IMR-90 (cell line): Measurements from ENCODE around the gene DTHD1. TPM values are rescaled to one million over a fixed set of nuclear protein-coding genes. Genes with fewer than 3 reads are reported as not detected.

Experiments
- ATAC-seq: fragments of 200-7000 bp; cut with Tn5 transposase; 2 replicates; pipeline ENCODE4 v1.9.1; 2020; ENCODE audit warnings: low read depth, mild to moderate bottlenecking, moderate library complexity
- BruUV-seq: library from RNA; stranded (reverse); fragments of 400-500 nt; replicated peaks from 2 replicates; lab custom pipeline; 2021; lab: Mats Ljungman, UMichigan
- CTCF ChIA-PET: fragments of 300-600 bp; formaldehyde crosslinking; extraction: SDS; loops from one replicate; lab custom pipeline; 2021; ENCODE audit warnings: antibody characterized with exemption; lab: Yijun Ruan, JAX
- POLR2A ChIA-PET: fragments of 300-600 bp; sonication (Branson Sonifier 250); formaldehyde crosslinking; loops from one replicate; lab custom pipeline; 2022; ENCODE audit warnings: antibody characterized with exemption; ENCODE audit not compliant: unreplicated experiment; lab: Charles Lee
- DNase-seq: peaks from one replicate; pipeline ENCODE4 v3.0.0; 2013
- H2AFZ ChIP-seq: replicated peaks from 2 replicates; pipeline ENCODE3; 2013; ENCODE audit warnings: low read length, mild to moderate bottlenecking; ENCODE audit not compliant: poor library complexity
- H2AK5ac ChIP-seq: 2 replicates; pipeline ENCODE4 v1.6.1; 2013; ENCODE audit warnings: low read depth, low read length, inconsistent platforms
- H2AK9ac ChIP-seq: replicated peaks from 2 replicates; pipeline ENCODE3; 2013; ENCODE audit warnings: mild to moderate bottlenecking, low read depth, low read length, moderate library complexity; ENCODE audit not compliant: poor library complexity
- H2BK120ac ChIP-seq: 2 replicates; pipeline ENCODE4 v1.6.1; 2013; ENCODE audit warnings: low read depth, low read length, inconsistent platforms
- H2BK15ac ChIP-seq: 3 replicates; pipeline ENCODE4 v1.6.1; 2013; ENCODE audit warnings: low read depth, low read length, inconsistent platforms
- H2BK20ac ChIP-seq: 2 replicates; pipeline ENCODE4 v1.6.1; 2013; ENCODE audit warnings: low read depth, mild to moderate bottlenecking, inconsistent platforms, low read length, moderate library complexity
- H2BK5ac ChIP-seq: 2 replicates; pipeline ENCODE4 v1.6.1; 2013; ENCODE audit warnings: mild to moderate bottlenecking, low read depth, low read length, inconsistent platforms; ENCODE audit not compliant: poor library complexity, severe bottlenecking
- H3K14ac ChIP-seq: replicated peaks from 2 replicates; pipeline ENCODE4 v1.6.1; 2013; ENCODE audit warnings: low read depth, low read length, inconsistent platforms
- H3K18ac ChIP-seq: 2 replicates; pipeline ENCODE4 v1.6.1; 2013; ENCODE audit warnings: low read depth, low read length, control low read depth
- H3K23ac ChIP-seq: 2 replicates; pipeline ENCODE4 v1.6.1; 2013; ENCODE audit warnings: low read depth, low read length, inconsistent platforms
- H3K27ac ChIP-seq: 2 replicates; pipeline ENCODE4 v1.5.1; 2013; ENCODE audit warnings: mild to moderate bottlenecking, control low read depth, low read length; ENCODE audit not compliant: insufficient read depth
- H3K27me3 ChIP-seq: 2 replicates; pipeline ENCODE4 v1.6.1; 2013; ENCODE audit warnings: low read length; ENCODE audit not compliant: control insufficient read depth, insufficient read depth
- H3K36me3 ChIP-seq: 2 replicates; pipeline ENCODE4 v1.6.1; 2013; ENCODE audit warnings: low read length, mixed read lengths; ENCODE audit not compliant: control insufficient read depth, insufficient read depth
- H3K4ac ChIP-seq: 2 replicates; pipeline ENCODE4 v1.6.1; 2013; ENCODE audit warnings: low read depth, low read length, inconsistent platforms
- H3K4me1 ChIP-seq: 2 replicates; pipeline ENCODE4 v1.6.1; 2013; ENCODE audit warnings: low read length, mixed read lengths; ENCODE audit not compliant: control insufficient read depth, insufficient read depth
- H3K4me2 ChIP-seq: 2 replicates; pipeline ENCODE4 v1.6.1; 2013; ENCODE audit warnings: low read depth, mild to moderate bottlenecking, control low read depth, low read length, moderate library complexity
- H3K4me3 ChIP-seq: 2 replicates; pipeline ENCODE4 v1.5.1; 2013; ENCODE audit warnings: low read depth, mild to moderate bottlenecking, control low read depth, low read length, moderate library complexity; ENCODE audit not compliant: insufficient read depth
- H3K56ac ChIP-seq: 2 replicates; pipeline ENCODE4 v1.6.1; 2013; ENCODE audit warnings: low read length, inconsistent platforms; ENCODE audit not compliant: insufficient read depth; ENCODE audit errors: extremely low read depth
- H3K79me1 ChIP-seq, 2 experiments: 2 replicates each; pipeline ENCODE4 v1.6.1; 2013; ENCODE audit warnings: low read length in 2 of 2, inconsistent platforms in 1 of 2, low read depth in 1 of 2
- H3K9ac ChIP-seq: 2 replicates; pipeline ENCODE4 v1.6.1; 2013; ENCODE audit warnings: low read depth, low read length, control low read depth
- H3K9me1 ChIP-seq: 2 replicates; pipeline ENCODE4 v1.6.1; 2013; ENCODE audit warnings: low read length, inconsistent platforms; ENCODE audit not compliant: insufficient read depth
- H3K9me3 ChIP-seq: 2 replicates; pipeline ENCODE4 v1.6.1; 2013; ENCODE audit warnings: low read length; ENCODE audit not compliant: control insufficient read depth, insufficient read depth
- H4K20me1 ChIP-seq: 2 replicates; pipeline ENCODE4 v1.6.1; 2013; ENCODE audit warnings: low read length, inconsistent platforms; ENCODE audit not compliant: insufficient read depth
- H4K5ac ChIP-seq: 2 replicates; pipeline ENCODE4 v1.6.1; 2013; ENCODE audit warnings: mild to moderate bottlenecking, low read depth, low read length, control low read depth
- H4K8ac ChIP-seq, 2 experiments: 2 replicates each; pipeline ENCODE4 v1.6.1; 2013; ENCODE audit warnings: low read depth in 2 of 2, low read length in 2 of 2, control low read depth in 1 of 2, inconsistent platforms in 1 of 2
- H4K91ac ChIP-seq: 2 replicates; pipeline ENCODE4 v1.6.1; 2013; ENCODE audit warnings: low read depth, low read length, inconsistent platforms; ENCODE audit not compliant: insufficient read depth
- BHLHE40 ChIP-seq: fragments of 150-350 bp; IDR thresholded peaks from 2 replicates; pipeline ENCODE4 v1.6.1; 2016; ENCODE audit warnings: mild to moderate bottlenecking, low read depth, low read length
- CEBPB ChIP-seq: IDR thresholded peaks from 2 replicates; pipeline ENCODE4 v1.6.1; 2012; ENCODE audit warnings: low read depth, low read length, improper control_type of control experiment
- CHD1 ChIP-seq: IDR thresholded peaks from 2 replicates; pipeline ENCODE4 v1.6.1; 2012; ENCODE audit warnings: low read depth, low read length, improper control_type of control experiment
- FOS ChIP-seq: fragments of 150-350 bp; IDR thresholded peaks from 2 replicates; pipeline ENCODE4 v1.6.1; 2016; ENCODE audit warnings: low read depth, low read length
- MAFK ChIP-seq: IDR thresholded peaks from 2 replicates; pipeline ENCODE4 v1.6.1; 2012; ENCODE audit warnings: low read depth, low read length, improper control_type of control experiment
- MAZ ChIP-seq: IDR thresholded peaks from 2 replicates; pipeline ENCODE4 v1.6.1; 2012; ENCODE audit warnings: low read depth, mild to moderate bottlenecking, low read length, improper control_type of control experiment, moderate library complexity, borderline replicate concordance
- MXI1 ChIP-seq: IDR thresholded peaks from 2 replicates; pipeline ENCODE4 v1.6.1; 2012; ENCODE audit warnings: low read depth, mild to moderate bottlenecking, low read length, moderate library complexity, borderline replicate concordance
- NFE2L2 ChIP-seq: fragments of 150-350 bp; IDR thresholded peaks from 2 replicates; pipeline ENCODE4 v1.6.1; 2016; ENCODE audit warnings: low read depth, mild to moderate bottlenecking, low read length
- POLR2A ChIP-seq: IDR thresholded peaks from 2 replicates; pipeline ENCODE4 v1.6.1; 2012; ENCODE audit warnings: mild to moderate bottlenecking, low read depth, low read length
- RAD21 ChIP-seq: IDR thresholded peaks from 2 replicates; pipeline ENCODE4 v1.6.1; 2012; ENCODE audit warnings: low read length, improper control_type of control experiment
- RCOR1 ChIP-seq: IDR thresholded peaks from 2 replicates; pipeline ENCODE4 v1.6.1; 2012; ENCODE audit warnings: mild to moderate bottlenecking, low read length, improper control_type of control experiment; ENCODE audit not compliant: insufficient replicate concordance
- RFX5 ChIP-seq: IDR thresholded peaks from 2 replicates; pipeline ENCODE4 v1.8.0; 2012; ENCODE audit warnings: low read depth, mild to moderate bottlenecking, low read length, moderate library complexity
- SMC3 ChIP-seq: fragments of 150-350 bp; IDR thresholded peaks from 2 replicates; pipeline ENCODE4 v1.6.1; 2016; ENCODE audit warnings: low read depth, mild to moderate bottlenecking, antibody characterized with exemption, low read length, moderate library complexity
- USF2 ChIP-seq: fragments of 150-350 bp; IDR thresholded peaks from 2 replicates; pipeline ENCODE4 v1.6.1; 2017; ENCODE audit warnings: mild to moderate bottlenecking, antibody characterized with exemption, low read length, low read depth
- WGBS, 2 experiments: methylation state at CpG; one replicate each; pipeline versions ENCODE4 v1.1.5 to v1.1.7; 2013; ENCODE audit warnings: missing lambda C conversion rate in 2 of 2; ENCODE audit not compliant: insufficient read length in 1 of 2; ENCODE audit errors: extremely low coverage in 2 of 2; 5-methylcytosine and 5-hydroxymethylcytosine counted together
- dilution Hi-C: fragments of 300-500 bp; cut with HindIII; formaldehyde crosslinking; loops from one replicate; pipeline ENCODE4 v1.14.3; 2018; ENCODE audit warnings: low sequenced_read_pairs; ENCODE audit not compliant: unreplicated experiment
- in situ Hi-C: fragments of 300-500 bp; cut with MboI; formaldehyde crosslinking; loops from 3 replicates; pipeline ENCODE4 v1.14.3; 2019; ENCODE audit warnings: low sequenced_read_pairs, inconsistent platforms, mixed read lengths
- intact Hi-C: fragments of 100-400 bp; cut with micrococcal nuclease; formaldehyde crosslinking; loops from 2 replicates; pipeline ENCODE4 v1.10.0; 2022
- polyA plus RNA-seq, 3 experiments: library from polyadenylated mRNA; depleted of rRNA; stranded (reverse); fragments of >200 nt; gene quantifications; 2 replicates each; pipeline ENCODE4 v1.2.3, GENCODE V29; 2012; ENCODE audit warnings: low replicate concordance in 1 of 3
- total RNA-seq: library from RNA; depleted of rRNA; stranded (reverse); fragments of >200 nt; gene quantifications from 2 replicates; pipeline ENCODE4 v1.2.3, GENCODE V29; 2012
- TF ChIP-seq, protein P1 (sequence below): conservative IDR thresholded peaks from 2 replicates; pipeline ENCODE4 v1.5.1; 2012; ENCODE audit warnings: mild to moderate bottlenecking, low read depth, low read length, improper control_type of control experiment
- TF ChIP-seq, protein P2 (sequence below): fragments of 150-350 bp; IDR thresholded peaks from 2 replicates; pipeline ENCODE4 v1.6.1; 2016; ENCODE audit warnings: low read depth, mild to moderate bottlenecking, low read length, moderate library complexity, borderline replicate concordance

DTHD1 gene
- total and polyA plus RNA-seq, 2 of the 4 experiments (the other 2 are of a cell fraction): not detected

DNA sequence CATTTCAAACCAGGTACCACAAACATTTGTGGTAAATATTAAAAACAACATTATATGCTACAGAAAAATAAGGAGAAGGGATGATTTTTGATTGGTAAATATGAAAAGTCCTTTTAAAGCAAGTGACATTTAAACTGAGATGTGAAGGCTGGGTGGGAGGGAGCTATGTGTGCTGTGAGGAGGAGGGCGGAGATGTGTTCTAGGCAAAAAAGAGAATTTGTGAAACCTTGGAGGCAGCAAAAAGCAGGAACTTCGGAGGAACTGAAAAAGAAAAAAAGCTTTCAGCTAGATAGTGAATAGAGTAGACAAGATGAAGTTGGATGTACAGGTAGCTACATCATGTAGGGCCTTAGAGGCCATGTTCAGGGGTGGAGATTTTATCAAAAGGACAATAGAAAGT is 27.0 kb upstream of the DTHD1 start:
- CTCF ChIA-PET: interaction anchor here (0.5 to 0.6 kb wide), 2 partner anchors 47 to 74 kb away, joined by 3 to 4 read pairs; no protein-coding TSS in a partner anchor

More for the DNA sequence above, 27.0 kb upstream of the DTHD1 start:
- H3K27me3 ChIP-seq: no peaks in the 10 kb centered on the region
- no peak overlapping the region for H3K4me3 ChIP-seq
- H3K56ac ChIP-seq: no peak overlapping the region
- no peak overlapping the region for H4K91ac ChIP-seq
- H2AK9ac ChIP-seq: no peak overlapping the region
- H3K4me1 ChIP-seq: no peaks in the 10 kb centered on the region
- H2AFZ ChIP-seq: no peak overlapping the region
- TF ChIP-seq BHLHE40 (no peak), MAFK (no peak), CEBPB (no peak), RAD21 (no peak), RCOR1 (no peak), USF2 (no peak), RFX5 (no peak), POLR2A (no peak), SMC3 (no peak), MAZ (no peak), CHD1 (no peak), MXI1 (no peak), NFE2L2 (no peak), FOS (no peak)
- TF ChIP-seq, protein P1, sequence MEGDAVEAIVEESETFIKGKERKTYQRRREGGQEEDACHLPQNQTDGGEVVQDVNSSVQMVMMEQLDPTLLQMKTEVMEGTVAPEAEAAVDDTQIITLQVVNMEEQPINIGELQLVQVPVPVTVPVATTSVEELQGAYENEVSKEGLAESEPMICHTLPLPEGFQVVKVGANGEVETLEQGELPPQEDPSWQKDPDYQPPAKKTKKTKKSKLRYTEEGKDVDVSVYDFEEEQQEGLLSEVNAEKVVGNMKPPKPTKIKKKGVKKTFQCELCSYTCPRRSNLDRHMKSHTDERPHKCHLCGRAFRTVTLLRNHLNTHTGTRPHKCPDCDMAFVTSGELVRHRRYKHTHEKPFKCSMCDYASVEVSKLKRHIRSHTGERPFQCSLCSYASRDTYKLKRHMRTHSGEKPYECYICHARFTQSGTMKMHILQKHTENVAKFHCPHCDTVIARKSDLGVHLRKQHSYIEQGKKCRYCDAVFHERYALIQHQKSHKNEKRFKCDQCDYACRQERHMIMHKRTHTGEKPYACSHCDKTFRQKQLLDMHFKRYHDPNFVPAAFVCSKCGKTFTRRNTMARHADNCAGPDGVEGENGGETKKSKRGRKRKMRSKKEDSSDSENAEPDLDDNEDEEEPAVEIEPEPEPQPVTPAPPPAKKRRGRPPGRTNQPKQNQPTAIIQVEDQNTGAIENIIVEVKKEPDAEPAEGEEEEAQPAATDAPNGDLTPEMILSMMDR: no peak
- TF ChIP-seq, protein P2, sequence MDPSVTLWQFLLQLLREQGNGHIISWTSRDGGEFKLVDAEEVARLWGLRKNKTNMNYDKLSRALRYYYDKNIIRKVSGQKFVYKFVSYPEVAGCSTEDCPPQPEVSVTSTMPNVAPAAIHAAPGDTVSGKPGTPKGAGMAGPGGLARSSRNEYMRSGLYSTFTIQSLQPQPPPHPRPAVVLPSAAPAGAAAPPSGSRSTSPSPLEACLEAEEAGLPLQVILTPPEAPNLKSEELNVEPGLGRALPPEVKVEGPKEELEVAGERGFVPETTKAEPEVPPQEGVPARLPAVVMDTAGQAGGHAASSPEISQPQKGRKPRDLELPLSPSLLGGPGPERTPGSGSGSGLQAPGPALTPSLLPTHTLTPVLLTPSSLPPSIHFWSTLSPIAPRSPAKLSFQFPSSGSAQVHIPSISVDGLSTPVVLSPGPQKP: no peak
- WGBS, 2 experiments: 100% methylated on average over 1 of the region's 2 CpGs; no CpG with 5 or more reads in 1 of the 2 experiments
- in situ Hi-C loops (no loop called here), intact Hi-C loops (no loop called here), dilution Hi-C loops (no loop called here)
- H3K4ac ChIP-seq: no peak overlapping the region
- H3K9me3 ChIP-seq: no peaks in the 10 kb centered on the region
- H3K18ac ChIP-seq: no peak overlapping the region
- no peak overlapping the region for H2BK20ac ChIP-seq
- ATAC-seq (no peak), DNase-seq (no peak)
- no peaks in the 10 kb centered on the region for H3K9me1 ChIP-seq
- no peaks in the 10 kb centered on the region for H3K36me3 ChIP-seq
- no peak overlapping the region for H3K4me2 ChIP-seq
- no peak overlapping the region for H4K5ac ChIP-seq
- H2AK5ac ChIP-seq: no peak overlapping the region
- H3K9ac ChIP-seq: no peak overlapping the region
- no peak overlapping the region for H2BK5ac ChIP-seq
- no peak overlapping the region for H3K23ac ChIP-seq
- BruUV-seq: no TSS peak
- H3K27ac ChIP-seq: no peak overlapping the region
- no peaks in the 10 kb centered on the region for H3K79me1 ChIP-seq
- no peak overlapping the region for H3K14ac ChIP-seq
- H4K8ac ChIP-seq: no peak overlapping the region
- H2BK120ac ChIP-seq: no peak overlapping the region
- POLR2A ChIA-PET: no interaction called here
- no peak overlapping the region for H2BK15ac ChIP-seq
- H4K20me1 ChIP-seq: no peaks in the 10 kb centered on the region
